ENCODE data around the gene HMMR. TPM values are rescaled to one million over a fixed set of nuclear protein-coding genes. Genes with fewer than 3 reads are reported as not detected.

Gene HMMR, protein sequence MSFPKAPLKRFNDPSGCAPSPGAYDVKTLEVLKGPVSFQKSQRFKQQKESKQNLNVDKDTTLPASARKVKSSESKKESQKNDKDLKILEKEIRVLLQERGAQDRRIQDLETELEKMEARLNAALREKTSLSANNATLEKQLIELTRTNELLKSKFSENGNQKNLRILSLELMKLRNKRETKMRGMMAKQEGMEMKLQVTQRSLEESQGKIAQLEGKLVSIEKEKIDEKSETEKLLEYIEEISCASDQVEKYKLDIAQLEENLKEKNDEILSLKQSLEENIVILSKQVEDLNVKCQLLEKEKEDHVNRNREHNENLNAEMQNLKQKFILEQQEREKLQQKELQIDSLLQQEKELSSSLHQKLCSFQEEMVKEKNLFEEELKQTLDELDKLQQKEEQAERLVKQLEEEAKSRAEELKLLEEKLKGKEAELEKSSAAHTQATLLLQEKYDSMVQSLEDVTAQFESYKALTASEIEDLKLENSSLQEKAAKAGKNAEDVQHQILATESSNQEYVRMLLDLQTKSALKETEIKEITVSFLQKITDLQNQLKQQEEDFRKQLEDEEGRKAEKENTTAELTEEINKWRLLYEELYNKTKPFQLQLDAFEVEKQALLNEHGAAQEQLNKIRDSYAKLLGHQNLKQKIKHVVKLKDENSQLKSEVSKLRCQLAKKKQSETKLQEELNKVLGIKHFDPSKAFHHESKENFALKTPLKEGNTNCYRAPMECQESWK
- 15.6 and 29.5 TPM in 2 replicates for total RNA-seq

DNA sequence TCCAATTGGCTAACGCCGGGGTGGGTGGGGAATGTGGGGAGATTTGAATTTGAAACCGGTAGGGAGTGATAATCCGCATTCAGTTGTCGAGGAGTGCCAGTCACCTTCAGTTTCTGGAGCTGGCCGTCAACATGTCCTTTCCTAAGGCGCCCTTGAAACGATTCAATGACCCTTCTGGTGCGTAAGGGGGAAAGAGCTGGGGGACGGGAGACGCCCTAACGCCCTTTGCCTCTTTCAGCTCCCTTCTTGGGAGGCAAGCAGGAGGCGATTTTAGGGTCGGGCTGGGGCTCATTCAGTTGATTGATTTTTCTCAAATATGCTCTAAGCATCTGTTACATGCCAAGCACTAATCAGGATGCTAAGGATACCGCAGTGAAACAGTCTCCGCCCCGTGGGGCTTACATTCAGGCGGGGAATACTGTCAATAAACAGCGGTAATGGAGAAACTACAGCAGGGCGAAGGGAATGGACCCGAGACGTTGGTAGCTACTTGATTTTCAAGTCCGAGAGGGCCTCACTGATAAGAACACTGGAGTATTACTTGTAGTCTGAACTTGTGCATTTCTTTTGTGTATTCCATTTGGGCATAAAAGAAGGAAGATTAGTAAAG is at the start of gene HMMR:
Gene HMMR, plus strand, starts transcription at position 71 of the 610 bp plus-strand sequence. Its CDS starts 61 bp downstream, at position 132.

DNA sequence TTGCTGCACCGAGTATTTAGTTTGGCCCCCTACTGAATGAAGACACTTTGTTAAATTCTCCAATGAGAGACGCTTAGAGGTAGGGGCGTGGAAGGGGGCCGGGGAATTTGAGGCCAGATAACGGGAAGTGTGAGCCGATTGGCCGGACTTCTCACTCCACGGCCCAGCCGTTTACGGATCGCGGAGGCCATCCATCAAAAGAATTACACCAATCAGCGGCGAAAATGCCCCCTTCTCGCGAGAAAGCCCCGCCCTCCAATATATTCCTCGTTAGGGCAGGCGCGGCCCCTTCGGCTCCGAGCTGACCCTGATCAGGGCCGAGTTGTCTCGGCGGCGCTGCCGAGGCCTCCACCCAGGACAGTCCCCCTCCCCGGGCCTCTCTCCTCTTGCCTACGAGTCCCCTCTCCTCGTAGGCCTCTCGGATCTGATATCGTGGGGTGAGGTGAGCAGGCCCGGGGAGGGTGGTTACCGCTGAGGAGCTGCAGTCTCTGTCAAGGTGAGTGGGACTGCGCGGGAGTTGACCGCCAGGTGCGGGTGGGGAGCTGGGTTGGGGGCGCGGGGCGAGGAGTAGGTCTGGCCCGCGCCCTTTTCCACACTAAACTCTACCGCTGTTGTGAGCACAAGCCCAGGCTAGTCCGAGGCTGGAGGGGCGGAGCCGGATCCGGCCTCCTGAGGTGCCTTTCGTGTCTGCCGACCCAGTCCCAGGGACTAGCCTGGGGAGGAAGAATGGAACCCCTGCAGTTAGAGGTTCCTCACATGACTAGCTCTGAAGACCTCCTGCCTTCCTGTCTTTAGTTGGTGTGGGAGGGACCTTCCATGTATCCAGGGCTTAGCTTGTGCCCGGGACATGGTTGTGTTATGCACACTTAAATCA is 22.9 kb upstream of the HMMR start, which contains the start of gene CCNG1:
Gene CCNG1, plus strand, starts transcription at position 287 of the 874 bp plus-strand sequence. CDS start 1,662 bp downstream, outside the sequence.

DNA sequence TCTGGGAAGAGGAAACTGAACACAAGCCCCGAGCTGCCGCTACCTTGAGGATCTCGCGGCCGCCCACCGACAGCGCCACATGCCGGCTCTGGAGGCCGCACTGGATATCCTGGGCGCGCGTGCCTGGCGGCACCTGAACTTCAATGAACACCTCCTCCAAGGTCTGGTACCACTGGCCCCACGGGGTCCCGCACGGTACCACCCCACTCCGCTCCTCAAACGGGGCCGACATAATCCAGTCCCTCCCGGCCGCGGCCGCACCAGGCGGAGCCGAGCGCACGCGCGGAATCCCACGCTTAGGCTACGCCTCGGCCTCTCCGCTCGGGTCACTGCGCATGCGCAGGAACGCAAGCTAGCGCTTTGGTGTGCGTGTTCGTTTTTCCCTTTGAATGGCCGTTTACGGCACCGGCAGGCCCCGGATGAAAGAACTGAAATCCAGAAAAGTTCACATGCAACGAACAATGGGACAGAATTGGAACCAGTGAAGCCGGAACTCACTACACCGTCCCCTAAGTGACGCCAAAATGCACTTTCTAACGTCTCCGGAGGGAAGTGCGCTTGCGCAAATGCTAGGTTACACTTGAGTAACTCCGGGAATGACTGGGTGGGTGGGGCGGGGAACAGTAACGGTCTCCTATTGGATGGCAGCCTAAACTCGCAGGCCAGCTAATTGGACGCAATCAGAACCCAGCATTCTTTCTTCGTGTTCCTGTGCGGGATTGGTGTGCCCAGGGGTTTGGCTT is 442 bp upstream of the HMMR start, which contains the start of gene NUDCD2:
Gene NUDCD2, minus strand, starts transcription at position 284 of the 743 bp plus-strand sequence. Its CDS starts 52 bp downstream, at position 232.

DNA sequence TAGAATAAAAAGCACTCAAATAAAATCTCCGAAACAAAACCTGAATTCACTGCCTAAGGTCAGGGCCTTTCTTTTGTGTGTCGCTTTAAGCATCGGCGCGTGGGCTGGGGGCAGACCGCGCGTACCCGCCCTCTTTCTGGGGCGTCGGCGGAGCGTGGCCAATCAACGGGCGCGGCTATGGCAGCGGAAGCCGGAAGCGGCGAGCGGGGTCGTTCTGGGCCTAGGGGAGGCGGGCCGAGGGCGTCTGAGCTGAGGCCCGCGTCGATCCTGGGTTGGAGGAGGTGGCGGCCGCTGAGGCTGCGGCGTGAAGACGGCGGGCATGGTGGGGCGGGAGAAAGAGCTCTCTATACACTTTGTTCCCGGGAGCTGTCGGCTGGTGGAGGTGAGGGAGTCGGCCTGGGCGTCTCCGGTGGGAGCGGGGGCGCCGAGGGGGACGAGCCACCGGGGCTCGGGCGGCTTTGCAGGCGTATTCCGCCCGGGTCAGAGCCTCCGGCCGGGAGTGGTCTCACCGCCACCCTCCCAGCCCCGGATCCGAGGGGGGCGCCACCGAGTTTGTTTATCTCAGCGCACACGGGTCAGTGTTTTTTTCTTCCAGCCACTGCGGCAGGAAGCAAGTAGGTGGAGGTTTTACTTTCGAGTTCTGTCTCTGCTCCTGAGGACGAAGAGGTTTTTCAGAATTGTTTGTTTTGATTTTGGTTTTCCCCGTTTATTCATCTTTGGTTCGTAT is 45.1 kb downstream of the HMMR start, which contains the start of gene MAT2B:
Gene MAT2B, plus strand, starts transcription at position 252 of the 727 bp plus-strand sequence. Its CDS starts 68 bp downstream, at position 320.

Other genes with a start within 250 kb of the HMMR start
- 193 and 321 TPM in 2 replicates for gene CCNG1, start 23.0 kb upstream of the HMMR start, total RNA-seq
- 5.2 and 6.9 TPM in 2 replicates for gene NUDCD2, start 530 bp upstream of the HMMR start, total RNA-seq
- gene MAT2B, start 45.0 kb downstream of the HMMR start, total RNA-seq = 73.0 and 79.5 TPM in 2 replicates

Measured in epithelial cell of alveolus of lung (primary cell).